Measurements from ENCODE around the gene RPN1.
A peak's percentile ranks its signal among the peaks of the same experiment; 100 is the strongest.

RPN1 gene

DNA sequence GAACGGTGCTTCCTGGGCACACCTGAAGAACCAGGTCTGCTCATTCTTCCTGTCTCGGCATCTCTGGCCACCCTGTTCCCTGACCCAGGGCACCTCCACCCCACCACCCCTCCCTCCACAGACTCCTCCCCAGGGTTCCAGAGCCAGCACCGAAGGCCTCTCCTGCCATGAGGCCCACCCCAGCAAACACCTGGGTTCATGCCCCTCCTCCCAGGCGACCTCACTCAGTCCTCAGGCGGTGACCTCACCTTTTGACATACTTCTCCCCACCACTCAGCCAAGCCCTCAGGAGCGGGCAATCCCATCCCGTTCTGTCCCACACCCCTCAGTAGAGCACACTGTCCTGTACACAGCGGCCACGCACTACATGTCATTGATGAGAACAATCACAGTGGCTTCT lies 72.3 kb downstream of the RPN1 start:
- DNase-seq (ENCODE audit: low spot score), result no peak

DNA sequence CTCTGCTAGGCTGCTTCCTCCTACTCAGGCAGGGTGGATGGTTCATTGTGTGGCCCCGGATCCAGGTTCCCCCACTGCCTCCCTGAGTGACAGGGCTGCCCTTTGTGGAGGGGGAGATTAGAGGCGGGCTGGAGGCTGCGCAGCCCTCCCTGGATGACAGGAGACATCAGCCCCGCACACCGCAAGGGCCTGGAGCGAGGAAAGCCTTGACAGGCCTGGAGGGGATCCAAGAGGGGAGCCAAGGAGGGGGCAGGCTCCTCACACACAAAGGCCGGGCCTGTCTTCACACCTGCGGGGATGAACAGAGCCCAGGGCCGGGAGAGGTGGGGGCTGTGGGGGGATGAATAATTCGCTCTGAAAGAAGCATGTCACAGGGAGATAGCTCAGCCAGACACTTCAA lies 72.9 kb downstream of the RPN1 start:
- DNase-seq (ENCODE audit: low spot score), result no peak

DNA sequence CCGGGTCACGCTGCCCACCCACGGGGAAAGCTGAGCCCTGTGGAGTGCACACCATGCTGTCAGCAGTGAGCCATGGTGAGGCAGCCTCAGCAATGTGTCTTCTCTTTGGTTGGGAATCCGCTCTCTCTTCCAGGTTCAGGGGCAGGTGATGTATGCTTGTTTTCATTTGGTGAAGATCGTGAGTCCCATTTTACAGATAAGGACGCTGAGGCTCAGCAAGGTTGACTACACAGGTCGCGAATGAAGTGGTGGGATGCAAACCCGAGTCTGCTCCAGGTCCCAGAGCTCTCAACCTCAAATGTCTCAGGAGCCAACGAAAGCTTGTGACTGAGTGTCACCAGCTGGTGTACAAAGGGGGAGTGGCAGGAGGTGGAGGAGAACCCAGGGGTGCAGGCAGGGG lies 74.3 kb downstream of the RPN1 start:
- no peak for DNase-seq (ENCODE audit: low spot score)

DNA sequence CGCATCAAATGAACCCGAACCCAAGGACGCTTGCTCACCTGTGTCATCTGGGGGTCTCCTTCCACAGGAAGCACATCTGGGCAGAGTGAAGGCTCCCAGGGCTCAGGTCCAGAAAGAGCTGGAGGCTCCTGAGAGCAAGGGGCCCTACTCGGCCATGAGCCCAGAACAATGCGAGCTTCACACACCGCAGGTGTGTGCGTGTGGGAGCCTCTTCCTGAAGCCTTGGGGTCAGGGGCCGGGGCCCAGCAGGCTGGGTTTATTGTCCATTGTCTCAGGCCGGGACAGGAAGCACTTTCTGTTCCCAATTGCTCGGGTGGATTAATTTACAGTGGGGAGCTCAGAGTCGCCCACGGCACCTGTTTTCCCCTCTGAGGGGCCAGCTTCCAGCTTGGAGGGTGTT lies 74.8 kb downstream of the RPN1 start:
- no peak for DNase-seq (ENCODE audit: low spot score)

DNA sequence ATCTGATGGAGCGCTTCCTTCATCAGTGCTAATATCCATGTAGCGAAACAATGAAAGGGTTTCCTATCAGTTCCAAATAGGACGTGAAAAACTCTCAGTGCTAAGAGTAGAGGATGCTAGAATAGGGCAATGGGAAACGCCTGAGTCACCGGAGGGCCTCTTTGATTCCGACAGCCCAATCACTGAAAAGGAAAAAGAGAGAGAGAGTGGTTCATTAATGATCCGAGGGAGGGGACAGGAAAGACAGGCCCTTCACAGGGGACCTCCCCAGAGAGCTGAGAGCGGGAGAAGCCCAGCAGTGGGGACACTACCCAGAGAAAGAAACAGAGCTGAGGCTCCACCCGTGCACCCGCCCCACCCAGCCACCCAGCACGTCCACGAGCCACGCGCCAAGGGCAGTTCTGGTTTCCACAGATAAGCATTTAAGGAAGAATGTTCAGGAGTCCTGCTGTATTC lies 76.9 kb downstream of the RPN1 start:
- DNase-seq (ENCODE audit: low spot score), result peak; percentile 74

DNA sequence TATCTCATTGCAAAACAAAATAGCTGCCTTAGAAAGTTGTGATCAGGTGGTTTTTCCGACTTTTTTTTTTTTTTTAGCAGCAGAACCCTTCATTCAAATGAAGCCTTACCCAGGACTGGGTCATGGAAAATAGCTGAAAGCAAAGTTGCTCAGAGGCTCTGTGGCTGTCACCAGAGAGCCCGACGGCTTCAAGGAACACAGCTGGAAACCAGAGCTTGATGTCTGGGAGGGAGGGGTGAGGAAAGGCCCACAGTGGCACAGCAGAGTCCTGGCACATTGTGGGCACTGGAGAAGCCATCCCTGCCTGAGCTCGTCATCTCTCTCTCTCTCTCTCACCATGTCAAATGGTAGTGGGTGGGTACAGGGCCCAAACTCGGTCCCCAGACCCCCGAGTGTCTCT lies 77.5 kb downstream of the RPN1 start:
- DNase-seq (ENCODE audit: low spot score), result peak; percentile 13

DNA sequence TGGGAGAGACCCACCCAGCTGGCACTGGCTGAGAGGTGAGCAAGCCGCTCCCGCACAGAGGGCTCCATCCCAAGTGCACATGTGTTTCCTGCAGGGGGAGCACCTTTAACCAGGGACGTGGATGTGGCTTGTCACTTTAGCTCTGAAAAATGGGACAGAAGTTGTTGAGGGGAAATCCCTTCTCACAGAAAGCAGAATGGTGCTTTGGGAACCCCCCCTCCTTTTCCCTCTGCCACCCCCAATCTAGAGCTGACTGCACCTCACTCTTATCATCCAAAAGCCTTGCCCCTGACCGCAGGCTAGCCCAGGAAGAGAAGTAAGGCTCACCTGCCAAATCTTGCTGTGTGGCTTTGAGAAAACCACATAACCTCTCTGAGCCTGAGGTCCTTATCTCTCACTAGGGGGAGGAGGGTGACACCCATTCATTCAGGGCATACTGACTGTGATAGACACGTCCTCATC lies 77.9 kb downstream of the RPN1 start:
- peak; percentile 43 for DNase-seq (ENCODE audit: low spot score)

DNA sequence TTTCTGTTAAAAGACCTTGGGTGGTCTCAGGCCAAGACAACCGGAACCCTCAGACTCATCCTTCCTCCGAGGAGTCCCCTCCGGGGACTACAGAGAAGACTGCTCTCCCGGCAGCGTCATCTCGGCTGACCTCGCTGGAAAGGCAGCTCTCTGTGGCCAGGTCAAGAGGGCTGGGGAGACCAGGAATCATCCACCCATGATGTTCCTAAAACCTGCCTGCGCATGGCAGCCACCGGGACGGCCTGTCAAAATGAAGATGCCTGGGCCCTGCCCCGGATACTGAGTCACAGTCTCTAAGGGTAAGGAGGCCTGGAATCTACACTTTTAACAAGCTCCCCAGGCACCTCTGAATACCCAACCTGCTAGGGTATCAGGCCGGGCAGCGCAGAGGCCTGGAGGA lies 78.6 kb downstream of the RPN1 start:
- no peak for DNase-seq (ENCODE audit: low spot score)
